Measurements from ENCODE around the gene HACD1.
A peak's percentile ranks its signal among the peaks of the same experiment; 100 is the strongest.

HACD1 gene

GRCh38 chr10:17643755-17644484, 26.7 kb upstream of the HACD1 start, which contains the start of gene STAM:
Gene STAM (plus strand): TSS chr10:17644151. CDS start chr10:17644340, 189 bp downstream.
- no peaks in the 10 kb centered on the region for H3K9me3 ChIP-seq (ENCODE audit: control insufficient read depth, low read length)
- H2BK120ac ChIP-seq (ENCODE audit: low read depth, low read length) = peak within 1 kb of the TSS; percentile 56
- WGBS = under 1% methylated on average over 34 of the region's 37 CpGs
- peak within 1 kb of the TSS; percentile 62 for H4K8ac ChIP-seq (ENCODE audit: low read length)
- peak; percentile 96 for DNase-seq
- peak within 1 kb of the TSS; percentile 7 to 62 for H3K4ac ChIP-seq (ENCODE audit: low read depth in 1 of 2, low read length in 2 of 2)
- peaks cover 4% of the 10 kb centered on the region for H3K4me1 ChIP-seq (ENCODE audit: control insufficient read depth, insufficient read depth, low read depth, low read length)
- H3K14ac ChIP-seq (ENCODE audit: low read length in 2 of 2) = peak within 1 kb of the TSS in 1 of 2 experiments; percentile 82
- peak within 1 kb of the TSS in 1 of 2 experiments; percentile 37 for H3K23ac ChIP-seq (ENCODE audit: low read length in 2 of 2)
- peak within 1 kb of the TSS; percentile 99 for H3K9ac ChIP-seq (ENCODE audit: low read length)
- no peak within 1 kb of the TSS for H2AK5ac ChIP-seq (ENCODE audit: low read length, severe bottlenecking)
- H2BK15ac ChIP-seq (ENCODE audit: low read depth, poor library complexity, severe bottlenecking) = no peak within 1 kb of the TSS
- peak within 1 kb of the TSS in 1 of 2 experiments; percentile 61 for H2BK12ac ChIP-seq (ENCODE audit: low read length in 2 of 2)
- H3K18ac ChIP-seq (ENCODE audit: low read depth in 1 of 2, low read length in 2 of 2) = peak within 1 kb of the TSS; percentile 55 to 75
- H3K4me3 ChIP-seq (ENCODE audit: insufficient read depth in 1 of 2, low read depth in 1 of 2, low read length in 2 of 2) = peak within 1 kb of the TSS; percentile 88 to 96
- H3K4me2 ChIP-seq (ENCODE audit: low read length, poor library complexity, severe bottlenecking) = peak within 1 kb of the TSS; percentile 76
- H3K79me1 ChIP-seq (replicated peaks; ENCODE audit: low read length, poor library complexity, severe bottlenecking) = peaks cover 4% of the 10 kb centered on the region
- H3K36me3 ChIP-seq (ENCODE audit: control insufficient read depth in 1 of 2, insufficient read depth in 2 of 2, low read depth in 1 of 2, low read length in 2 of 2) = peaks cover 0 to 4% of the 10 kb centered on the region in 2 experiments
- peak within 1 kb of the TSS; percentile 96 for H3K27ac ChIP-seq (ENCODE audit: low read length, poor library complexity, severe bottlenecking)
- H2AFZ ChIP-seq (ENCODE audit: low read depth, low read length) = peak within 1 kb of the TSS; percentile 66
- peak within 1 kb of the TSS; percentile 97 for H2BK5ac ChIP-seq (ENCODE audit: low read depth, low read length, poor library complexity, severe bottlenecking)
- H3K27me3 ChIP-seq (ENCODE audit: control insufficient read depth in 1 of 2, insufficient read depth in 1 of 2, low read length in 2 of 2) = no peaks in the 10 kb centered on the region
- H4K91ac ChIP-seq (ENCODE audit: low read length) = peak within 1 kb of the TSS; percentile 73

- Histone ChIP-seq H3K14ac (ENCODE audit: low read length in 2 of 2) (no peak overlapping the region), H3K4me3 (ENCODE audit: insufficient read depth in 1 of 2, low read depth in 1 of 2, low read length in 2 of 2) (peak overlapping the region; percentile 77 to 96), H2BK120ac (ENCODE audit: low read depth, low read length) (no peak overlapping the region), H3K4me2 (ENCODE audit: low read length, poor library complexity, severe bottlenecking) (peak overlapping the region; percentile 76), H3K23ac (ENCODE audit: low read length in 2 of 2) (no peak overlapping the region), H3K18ac (ENCODE audit: low read depth in 1 of 2, low read length in 2 of 2) (peak overlapping the region in 1 of 2 experiments; percentile 55), H3K27ac (ENCODE audit: low read length, poor library complexity, severe bottlenecking) (peak overlapping the region; percentile 96), H3K36me3 (ENCODE audit: control insufficient read depth in 1 of 2, insufficient read depth in 2 of 2, low read depth in 1 of 2, low read length in 2 of 2) (peaks cover 0 to 4% of the 10 kb centered on the region in 2 experiments), H2BK15ac (ENCODE audit: low read depth, poor library complexity, severe bottlenecking) (no peak overlapping the region), H3K4ac (ENCODE audit: low read depth in 1 of 2, low read length in 2 of 2) (no peak overlapping the region), H2AK5ac (ENCODE audit: low read length, severe bottlenecking) (no peak overlapping the region), H2AFZ (ENCODE audit: low read depth, low read length) (no peak overlapping the region), H2BK12ac (ENCODE audit: low read length in 2 of 2) (no peak overlapping the region), H3K79me1 (replicated peaks; ENCODE audit: low read length, poor library complexity, severe bottlenecking) (peaks cover 4% of the 10 kb centered on the region), H3K4me1 (ENCODE audit: control insufficient read depth, insufficient read depth, low read depth, low read length) (peaks cover 4% of the 10 kb centered on the region), H2BK5ac (ENCODE audit: low read depth, low read length, poor library complexity, severe bottlenecking) (no peak overlapping the region), H3K27me3 (ENCODE audit: control insufficient read depth in 1 of 2, insufficient read depth in 1 of 2, low read length in 2 of 2) (no peaks in the 10 kb centered on the region), H3K9ac (ENCODE audit: low read length) (peak overlapping the region; percentile 99), H3K9me3 (ENCODE audit: control insufficient read depth, low read length) (no peaks in the 10 kb centered on the region), H4K91ac (ENCODE audit: low read length) (no peak overlapping the region), H4K8ac (ENCODE audit: low read length) (peak overlapping the region; percentile 62)
- 0% methylated on average over 10 of the region's 13 CpGs for WGBS
- peak; percentile 90 for DNase-seq
Observed at GRCh38 chr10:17643339-17643754, 26.2 kb upstream of the HACD1 start.

- Histone ChIP-seq H2BK120ac (ENCODE audit: low read depth, low read length) (no peak overlapping the region), H3K4me2 (ENCODE audit: low read length, poor library complexity, severe bottlenecking) (no peak overlapping the region), H3K14ac (ENCODE audit: low read length in 2 of 2) (no peak overlapping the region), H2BK5ac (ENCODE audit: low read depth, low read length, poor library complexity, severe bottlenecking) (no peak overlapping the region), H2AFZ (ENCODE audit: low read depth, low read length) (no peak overlapping the region), H3K36me3 (ENCODE audit: control insufficient read depth in 1 of 2, insufficient read depth in 2 of 2, low read depth in 1 of 2, low read length in 2 of 2) (no peaks in the 10 kb centered on the region), H2AK5ac (ENCODE audit: low read length, severe bottlenecking) (no peak overlapping the region), H3K27ac (ENCODE audit: low read length, poor library complexity, severe bottlenecking) (no peak overlapping the region), H3K79me1 (replicated peaks; ENCODE audit: low read length, poor library complexity, severe bottlenecking) (peaks cover 4% of the 10 kb centered on the region), H4K91ac (ENCODE audit: low read length) (no peak overlapping the region), H3K18ac (ENCODE audit: low read depth in 1 of 2, low read length in 2 of 2) (no peak overlapping the region), H3K23ac (ENCODE audit: low read length in 2 of 2) (no peak overlapping the region), H3K4ac (ENCODE audit: low read depth in 1 of 2, low read length in 2 of 2) (no peak overlapping the region), H3K9me3 (ENCODE audit: control insufficient read depth, low read length) (no peaks in the 10 kb centered on the region), H4K8ac (ENCODE audit: low read length) (no peak overlapping the region), H3K4me1 (ENCODE audit: control insufficient read depth, insufficient read depth, low read depth, low read length) (peaks cover 3% of the 10 kb centered on the region), H3K9ac (ENCODE audit: low read length) (no peak overlapping the region), H3K27me3 (ENCODE audit: control insufficient read depth in 1 of 2, insufficient read depth in 1 of 2, low read length in 2 of 2) (no peaks in the 10 kb centered on the region), H3K4me3 (ENCODE audit: insufficient read depth in 1 of 2, low read depth in 1 of 2, low read length in 2 of 2) (no peak overlapping the region), H2BK12ac (ENCODE audit: low read length in 2 of 2) (no peak overlapping the region), H2BK15ac (ENCODE audit: low read depth, poor library complexity, severe bottlenecking) (no peak overlapping the region)
- 100% methylated on average over 3 of the region's 4 CpGs for WGBS
- no peak for DNase-seq
Observed at GRCh38 chr10:17640331-17640816, 23.2 kb upstream of the HACD1 start.

GRCh38 chr10:17637869-17638268, 20.7 kb upstream of the HACD1 start:
- H3K4me3 ChIP-seq (ENCODE audit: insufficient read depth in 1 of 2, low read depth in 1 of 2, low read length in 2 of 2) = no peak overlapping the region
- H4K8ac ChIP-seq (ENCODE audit: low read length) = no peak overlapping the region
- H3K14ac ChIP-seq (ENCODE audit: low read length in 2 of 2) = no peak overlapping the region
- WGBS = 98% methylated on average over 5 of the region's 5 CpGs
- H2BK5ac ChIP-seq (ENCODE audit: low read depth, low read length, poor library complexity, severe bottlenecking) = no peak overlapping the region
- no peak overlapping the region for H3K4ac ChIP-seq (ENCODE audit: low read depth in 1 of 2, low read length in 2 of 2)
- H3K9me3 ChIP-seq (ENCODE audit: control insufficient read depth, low read length) = no peaks in the 10 kb centered on the region
- no peak overlapping the region for H3K27ac ChIP-seq (ENCODE audit: low read length, poor library complexity, severe bottlenecking)
- H3K18ac ChIP-seq (ENCODE audit: low read depth in 1 of 2, low read length in 2 of 2) = no peak overlapping the region
- H2AFZ ChIP-seq (ENCODE audit: low read depth, low read length) = no peak overlapping the region
- no peak overlapping the region for H2AK5ac ChIP-seq (ENCODE audit: low read length, severe bottlenecking)
- H3K4me1 ChIP-seq (ENCODE audit: control insufficient read depth, insufficient read depth, low read depth, low read length) = peaks cover 3% of the 10 kb centered on the region
- H2BK120ac ChIP-seq (ENCODE audit: low read depth, low read length) = no peak overlapping the region
- no peak overlapping the region for H3K4me2 ChIP-seq (ENCODE audit: low read length, poor library complexity, severe bottlenecking)
- H4K91ac ChIP-seq (ENCODE audit: low read length) = no peak overlapping the region
- H3K79me1 ChIP-seq (replicated peaks; ENCODE audit: low read length, poor library complexity, severe bottlenecking) = peaks cover 4% of the 10 kb centered on the region
- H2BK12ac ChIP-seq (ENCODE audit: low read length in 2 of 2) = no peak overlapping the region
- H3K9ac ChIP-seq (ENCODE audit: low read length) = no peak overlapping the region
- no peak overlapping the region for H3K23ac ChIP-seq (ENCODE audit: low read length in 2 of 2)
- H3K27me3 ChIP-seq (ENCODE audit: control insufficient read depth in 1 of 2, insufficient read depth in 1 of 2, low read length in 2 of 2) = no peaks in the 10 kb centered on the region
- no peaks in the 10 kb centered on the region for H3K36me3 ChIP-seq (ENCODE audit: control insufficient read depth in 1 of 2, insufficient read depth in 2 of 2, low read depth in 1 of 2, low read length in 2 of 2)
- no peak overlapping the region for H2BK15ac ChIP-seq (ENCODE audit: low read depth, poor library complexity, severe bottlenecking)
- no peak for DNase-seq

All from mesenchymal stem cell (in vitro differentiated cells and primary cell).